SJSA1 (cell line): ENCODE data around the gene SEPTIN3. TPM values are rescaled to one million over a fixed set of nuclear protein-coding genes. Genes with fewer than 3 reads are reported as not detected.

Source experiments
- DNase-seq, 2 experiments: peaks; one replicate each; pipeline ENCODE4 v3.0.0-alpha.2; 2015 to 2020; ENCODE audit warnings: low spot score in 2 of 2, low read depth in 1 of 2
- H3K27ac ChIP-seq: fragments of 250-450 bp; sonication (Bioruptor Pico); 2 replicates; pipeline ENCODE4 v1.5.1; 2020; ENCODE audit warnings: mild to moderate bottlenecking, moderate library complexity
- H3K27me3 ChIP-seq: fragments of 250-450 bp; sonication (Bioruptor Pico); replicated peaks from 2 replicates; pipeline ENCODE4 v1.5.1; 2020; ENCODE audit warnings: mild to moderate bottlenecking, moderate library complexity
- H3K36me3 ChIP-seq: fragments of 250-450 bp; sonication (Bioruptor Pico); 2 replicates; pipeline ENCODE4 v1.5.1; 2020; ENCODE audit warnings: mild to moderate bottlenecking
- H3K4me1 ChIP-seq: fragments of 250-450 bp; sonication (Bioruptor Pico); replicated peaks from 2 replicates; pipeline ENCODE4 v1.6.1; 2021; ENCODE audit warnings: mild to moderate bottlenecking
- H3K4me3 ChIP-seq: fragments of 250-450 bp; sonication (Bioruptor Pico); 2 replicates; pipeline ENCODE4 v1.5.1; 2020; ENCODE audit warnings: mild to moderate bottlenecking
- H3K9me3 ChIP-seq: fragments of 250-450 bp; sonication (Bioruptor Pico); replicated peaks from 2 replicates; pipeline ENCODE4 v1.5.1; 2020; ENCODE audit warnings: mild to moderate bottlenecking
- total RNA-seq: library from RNA; depleted of rRNA; stranded (reverse); fragments of >200 nt; shearing (Covaris generic); gene quantifications from 2 replicates; pipeline ENCODE4 v1.2.3, GENCODE V29; 2014; rRNA removed

The SEPTIN3 gene
- total RNA-seq: not detected in 2 replicates

GRCh38 chr22:41969110-41969646, at the start of gene SEPTIN3:
TSS of gene SEPTIN3 (plus strand) at chr22:41969443. CDS start at chr22:41971493, 2,050 bp downstream.
- H3K4me1 ChIP-seq: no peaks in the 10 kb centered on the region
- no peaks in the 10 kb centered on the region for H3K36me3 ChIP-seq
- peaks cover 15% of the 10 kb centered on the region for H3K27me3 ChIP-seq
- no peaks in the 10 kb centered on the region for H3K9me3 ChIP-seq
- no peak within 1 kb of the TSS for H3K27ac ChIP-seq
- H3K4me3 ChIP-seq: no peak within 1 kb of the TSS
- no peak for DNase-seq

- no peak overlapping the region for H3K27ac ChIP-seq
- no peaks in the 10 kb centered on the region for H3K9me3 ChIP-seq
- no peak for DNase-seq
- no peaks in the 10 kb centered on the region for H3K36me3 ChIP-seq
- H3K4me3 ChIP-seq: no peak overlapping the region
- H3K4me1 ChIP-seq: 0 out of 2 replicates have a peak, but pooled peaks cover 6% of the 10 kb centered on the region
- H3K27me3 ChIP-seq: peaks cover 28% of the 10 kb centered on the region
These were observed 48.8 kb upstream of the SEPTIN3 start for GRCh38 chr22:41920271-41920976.

- no peaks in the 10 kb centered on the region for H3K36me3 ChIP-seq
- H3K4me3 ChIP-seq: no peak overlapping the region
- no peaks in the 10 kb centered on the region for H3K9me3 ChIP-seq
- H3K4me1 ChIP-seq: peaks cover 15% of the 10 kb centered on the region
- no peak overlapping the region for H3K27ac ChIP-seq
- DNase-seq: no peak
- peaks cover 21% of the 10 kb centered on the region for H3K27me3 ChIP-seq
These were observed 46.9 kb upstream of the SEPTIN3 start for GRCh38 chr22:41922328-41922727.

GRCh38 chr22:41922940-41923594, 46.2 kb upstream of the SEPTIN3 start:
- Histone ChIP-seq H3K4me1 (peaks cover 15% of the 10 kb centered on the region), H3K27ac (no peak overlapping the region), H3K4me3 (no peak overlapping the region), H3K27me3 (peaks cover 19% of the 10 kb centered on the region), H3K36me3 (no peaks in the 10 kb centered on the region), H3K9me3 (no peaks in the 10 kb centered on the region)
- DNase-seq: no peak

- H3K27me3 ChIP-seq: peaks cover 16% of the 10 kb centered on the region
- no peak overlapping the region for H3K4me3 ChIP-seq
- no peak overlapping the region for H3K27ac ChIP-seq
- DNase-seq: no peak
- no peaks in the 10 kb centered on the region for H3K36me3 ChIP-seq
- peaks cover 15% of the 10 kb centered on the region for H3K4me1 ChIP-seq
- no peaks in the 10 kb centered on the region for H3K9me3 ChIP-seq
These were observed 45.5 kb upstream of the SEPTIN3 start for GRCh38 chr22:41923595-41924276.

- no peaks in the 10 kb centered on the region for H3K9me3 ChIP-seq
- peaks cover 16% of the 10 kb centered on the region for H3K27me3 ChIP-seq
- no peaks in the 10 kb centered on the region for H3K36me3 ChIP-seq
- H3K4me1 ChIP-seq: peaks cover 9% of the 10 kb centered on the region
- peak; percentile 35 to 63 for DNase-seq
- H3K27ac ChIP-seq: no peak overlapping the region
- H3K4me3 ChIP-seq: no peak overlapping the region; the same call in 1 of the 2 replicates
These were observed 43.3 kb upstream of the SEPTIN3 start for GRCh38 chr22:41925783-41926460.

GRCh38 chr22:41927813-41928212, 41.4 kb upstream of the SEPTIN3 start:
- Histone ChIP-seq H3K4me3 (no peak overlapping the region), H3K27me3 (peaks cover 16% of the 10 kb centered on the region), H3K9me3 (no peaks in the 10 kb centered on the region), H3K4me1 (peaks cover 9% of the 10 kb centered on the region), H3K27ac (no peak overlapping the region), H3K36me3 (peaks cover 13% of the 10 kb centered on the region)
- DNase-seq: no peak

GRCh38 chr22:41928593-41929417, 40.4 kb upstream of the SEPTIN3 start:
- Histone ChIP-seq H3K4me1 (peaks cover 9% of the 10 kb centered on the region), H3K9me3 (no peaks in the 10 kb centered on the region), H3K4me3 (no peak overlapping the region), H3K36me3 (peaks cover 17% of the 10 kb centered on the region), H3K27ac (no peak overlapping the region), H3K27me3 (peaks cover 16% of the 10 kb centered on the region)
- no peak for DNase-seq

GRCh38 chr22:41929418-41929810, 39.8 kb upstream of the SEPTIN3 start:
- no peak for DNase-seq

GRCh38 chr22:41931701-41932269, 37.5 kb upstream of the SEPTIN3 start:
- no peak overlapping the region for H3K4me3 ChIP-seq
- no peak for DNase-seq

More at GRCh38 chr22:41929418-41929810, 39.8 kb upstream of the SEPTIN3 start:
- Histone ChIP-seq H3K27ac (no peak overlapping the region), H3K4me3 (no peak overlapping the region), H3K9me3 (no peaks in the 10 kb centered on the region), H3K36me3 (peaks cover 23% of the 10 kb centered on the region), H3K4me1 (peaks cover 9% of the 10 kb centered on the region), H3K27me3 (peaks cover 16% of the 10 kb centered on the region)

GRCh38 chr22:41932353-41932752, 36.9 kb upstream of the SEPTIN3 start:
- Histone ChIP-seq H3K27me3 (no peaks in the 10 kb centered on the region), H3K27ac (no peak overlapping the region), H3K36me3 (peaks cover 45% of the 10 kb centered on the region), H3K4me3 (no peak overlapping the region), H3K4me1 (no peaks in the 10 kb centered on the region), H3K9me3 (no peaks in the 10 kb centered on the region)
- no peak for DNase-seq

More at GRCh38 chr22:41931701-41932269, 37.5 kb upstream of the SEPTIN3 start:
- Histone ChIP-seq H3K27ac (no peak overlapping the region), H3K27me3 (no peaks in the 10 kb centered on the region), H3K9me3 (no peaks in the 10 kb centered on the region), H3K36me3 (peaks cover 39% of the 10 kb centered on the region), H3K4me1 (no peaks in the 10 kb centered on the region)

- no peaks in the 10 kb centered on the region for H3K9me3 ChIP-seq
- DNase-seq: no peak
- H3K36me3 ChIP-seq: peaks cover 56% of the 10 kb centered on the region
- H3K4me1 ChIP-seq: no peaks in the 10 kb centered on the region
- H3K27ac ChIP-seq: no peak overlapping the region
- no peak overlapping the region for H3K4me3 ChIP-seq
- H3K27me3 ChIP-seq: no peaks in the 10 kb centered on the region
These were observed 35.6 kb upstream of the SEPTIN3 start for GRCh38 chr22:41933411-41934177.
